Gastrocnemius medialis (tissue), 4 donors: ENCODE measurements around the gene ABHD15.

Source experiments
- POLR2A ChIP-seq, 2 donors: fragments of 450-650 bp; IDR thresholded peaks; one replicate each; pipeline ENCODE4 v1.6.1; 2017; ENCODE audit warnings: antibody characterized with exemption in 2 of 2, mild to moderate bottlenecking in 2 of 2, moderate library complexity in 2 of 2
- TF ChIP-seq, protein P1 (sequence below), 5 experiments: fragments of 450-650 bp in 3 of 5; fragments of 200-600 bp in 2 of 5; sonication (generic) in 2 of 5; IDR thresholded peaks in 4 of 5; conservative IDR thresholded peaks in 1 of 5; 1 replicate in 4 of 5; 2 replicates in 1 of 5; pipeline ENCODE4 v1.5.1; 2016 to 2019; ENCODE audit warnings: antibody characterized with exemption in 5 of 5, mild to moderate bottlenecking in 3 of 5, moderate library complexity in 3 of 5

DNA sequence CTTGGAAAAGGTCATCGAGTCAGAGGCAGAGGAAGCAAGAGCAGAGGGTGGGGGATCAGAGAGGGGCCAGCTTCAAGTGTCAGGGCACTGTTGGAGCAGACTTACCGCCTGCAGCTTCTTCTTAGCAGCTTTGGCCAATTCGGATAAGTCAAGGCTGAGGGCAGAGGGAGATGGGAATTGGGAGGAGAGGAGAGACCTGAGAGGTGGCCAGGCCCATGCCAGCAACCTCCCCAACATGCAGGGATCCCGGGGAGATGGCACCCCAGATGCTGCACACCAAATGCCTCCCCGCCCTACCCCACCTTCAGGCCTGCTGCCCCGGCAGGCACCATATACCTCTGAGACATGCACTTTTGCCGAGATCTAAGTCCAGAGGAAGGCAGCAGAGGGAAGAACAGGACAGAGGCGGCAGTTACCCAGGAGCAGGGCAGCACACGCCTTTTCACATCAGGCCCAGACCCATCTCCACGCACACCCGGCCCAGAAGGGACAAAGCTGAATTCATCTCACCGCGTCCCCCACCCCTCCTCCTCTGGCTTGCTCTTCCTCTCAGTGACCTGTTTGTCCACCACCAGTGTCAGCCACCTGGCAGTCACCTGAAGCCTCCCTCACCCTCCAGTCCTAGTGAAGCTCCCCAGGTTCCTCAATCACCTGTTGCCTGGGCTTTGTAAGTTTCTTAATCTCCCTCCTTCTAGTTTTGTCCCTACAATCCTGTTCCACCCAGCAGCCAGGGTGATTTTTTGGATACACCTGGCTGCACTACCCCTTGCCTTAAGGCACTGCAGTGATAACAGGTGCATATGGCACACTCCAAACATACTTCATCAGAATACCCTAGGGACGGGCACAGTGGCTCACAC, 12.0 kb upstream of the ABHD15 start:
- TF ChIP-seq, protein P1, sequence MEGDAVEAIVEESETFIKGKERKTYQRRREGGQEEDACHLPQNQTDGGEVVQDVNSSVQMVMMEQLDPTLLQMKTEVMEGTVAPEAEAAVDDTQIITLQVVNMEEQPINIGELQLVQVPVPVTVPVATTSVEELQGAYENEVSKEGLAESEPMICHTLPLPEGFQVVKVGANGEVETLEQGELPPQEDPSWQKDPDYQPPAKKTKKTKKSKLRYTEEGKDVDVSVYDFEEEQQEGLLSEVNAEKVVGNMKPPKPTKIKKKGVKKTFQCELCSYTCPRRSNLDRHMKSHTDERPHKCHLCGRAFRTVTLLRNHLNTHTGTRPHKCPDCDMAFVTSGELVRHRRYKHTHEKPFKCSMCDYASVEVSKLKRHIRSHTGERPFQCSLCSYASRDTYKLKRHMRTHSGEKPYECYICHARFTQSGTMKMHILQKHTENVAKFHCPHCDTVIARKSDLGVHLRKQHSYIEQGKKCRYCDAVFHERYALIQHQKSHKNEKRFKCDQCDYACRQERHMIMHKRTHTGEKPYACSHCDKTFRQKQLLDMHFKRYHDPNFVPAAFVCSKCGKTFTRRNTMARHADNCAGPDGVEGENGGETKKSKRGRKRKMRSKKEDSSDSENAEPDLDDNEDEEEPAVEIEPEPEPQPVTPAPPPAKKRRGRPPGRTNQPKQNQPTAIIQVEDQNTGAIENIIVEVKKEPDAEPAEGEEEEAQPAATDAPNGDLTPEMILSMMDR (IDR thresholded peaks at IDR 0.05 in 4 of 5, conservative IDR thresholded peaks at IDR 0.05 in 1 of 5) = no peak
- no peak for TF ChIP-seq POLR2A (IDR thresholded peaks at IDR 0.05)
